Measurements from ENCODE around the gene TNS1. TPM values are rescaled to one million over a fixed set of nuclear protein-coding genes. Genes with fewer than 3 reads are reported as not detected.

TNS1 gene
- total RNA-seq, 2 donors from 2014 or later = 20.6 to 164 TPM

DNA sequence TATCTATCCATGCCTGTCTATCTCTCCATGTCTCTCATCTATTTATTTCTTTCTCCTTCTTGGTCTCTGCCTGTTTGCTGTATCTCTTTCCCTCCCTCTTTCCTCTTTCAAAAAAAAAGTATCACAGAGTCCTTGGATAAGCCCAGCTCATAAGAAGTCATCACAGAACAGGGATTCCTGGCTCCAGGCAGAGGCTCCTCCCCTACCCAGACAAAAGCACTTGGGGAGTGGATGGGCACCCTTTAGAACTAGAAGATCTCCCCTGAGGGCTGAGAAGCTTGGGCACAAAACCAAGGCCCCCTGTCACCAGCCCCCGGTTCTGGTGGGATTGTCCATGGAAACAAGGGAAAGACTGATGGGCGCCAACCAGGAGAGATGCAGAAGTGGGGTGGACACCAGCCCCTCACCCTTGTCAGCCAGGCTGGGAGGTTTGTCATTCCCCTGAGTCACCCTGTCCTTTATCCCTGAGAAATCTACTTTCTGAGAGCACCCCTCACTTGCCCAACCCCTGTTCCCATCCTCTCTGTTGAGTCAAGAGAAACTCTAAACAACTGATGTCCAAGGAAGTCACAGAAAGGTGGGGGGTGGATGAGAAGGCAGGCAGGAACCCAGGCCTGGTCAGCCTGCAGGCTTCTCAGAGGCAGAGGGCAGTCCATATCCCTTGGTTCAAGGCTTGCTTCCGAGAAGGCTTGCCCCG, 127.1 kb downstream of the TNS1 start:
- Histone ChIP-seq H3K27ac (no peak overlapping the region), H3K4me1 (no peaks in the 10 kb centered on the region), H3K9me3 (no peaks in the 10 kb centered on the region), H3K27me3 (no peaks in the 10 kb centered on the region), H3K4me3 (no peak overlapping the region), H3K9ac (ENCODE audit: low read depth in 2 of 2, low read length in 2 of 2) (no peak overlapping the region), H3K36me3 (no peaks in the 10 kb centered on the region)
- intact Hi-C loops (cut with DNase I) = no loop called here
- no peak for DNase-seq
- TF ChIP-seq, protein P1, sequence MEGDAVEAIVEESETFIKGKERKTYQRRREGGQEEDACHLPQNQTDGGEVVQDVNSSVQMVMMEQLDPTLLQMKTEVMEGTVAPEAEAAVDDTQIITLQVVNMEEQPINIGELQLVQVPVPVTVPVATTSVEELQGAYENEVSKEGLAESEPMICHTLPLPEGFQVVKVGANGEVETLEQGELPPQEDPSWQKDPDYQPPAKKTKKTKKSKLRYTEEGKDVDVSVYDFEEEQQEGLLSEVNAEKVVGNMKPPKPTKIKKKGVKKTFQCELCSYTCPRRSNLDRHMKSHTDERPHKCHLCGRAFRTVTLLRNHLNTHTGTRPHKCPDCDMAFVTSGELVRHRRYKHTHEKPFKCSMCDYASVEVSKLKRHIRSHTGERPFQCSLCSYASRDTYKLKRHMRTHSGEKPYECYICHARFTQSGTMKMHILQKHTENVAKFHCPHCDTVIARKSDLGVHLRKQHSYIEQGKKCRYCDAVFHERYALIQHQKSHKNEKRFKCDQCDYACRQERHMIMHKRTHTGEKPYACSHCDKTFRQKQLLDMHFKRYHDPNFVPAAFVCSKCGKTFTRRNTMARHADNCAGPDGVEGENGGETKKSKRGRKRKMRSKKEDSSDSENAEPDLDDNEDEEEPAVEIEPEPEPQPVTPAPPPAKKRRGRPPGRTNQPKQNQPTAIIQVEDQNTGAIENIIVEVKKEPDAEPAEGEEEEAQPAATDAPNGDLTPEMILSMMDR (IDR thresholded peaks at IDR 0.05) = no peak

DNA sequence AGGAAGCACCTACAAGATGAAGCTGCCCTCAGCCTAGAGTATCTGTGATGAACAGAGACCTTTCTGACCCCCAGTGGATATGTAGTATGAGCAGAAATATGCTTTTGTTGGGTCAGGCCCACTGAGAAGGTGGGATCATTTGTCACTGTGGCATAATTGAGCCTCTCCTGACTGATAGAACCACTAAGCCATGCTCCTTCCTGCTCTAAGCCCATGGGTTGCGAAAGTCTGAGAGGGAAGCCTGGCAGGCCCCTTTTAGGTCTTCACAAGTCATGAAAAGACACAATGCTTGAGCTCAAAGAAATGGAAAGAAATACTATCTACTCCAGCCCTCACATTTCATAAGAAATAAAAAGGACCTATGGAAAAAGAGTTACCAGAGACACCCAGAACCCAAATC, 127.7 kb downstream of the TNS1 start:
- DNase-seq = no peak
- H3K4me3 ChIP-seq = no peak overlapping the region
- TF ChIP-seq, protein P1 (IDR thresholded peaks at IDR 0.05) = no peak
- H3K9me3 ChIP-seq = no peaks in the 10 kb centered on the region
- H3K27ac ChIP-seq = no peak overlapping the region
- no peaks in the 10 kb centered on the region for H3K36me3 ChIP-seq
- no peaks in the 10 kb centered on the region for H3K4me1 ChIP-seq
- H3K27me3 ChIP-seq = no peaks in the 10 kb centered on the region
- intact Hi-C loops (cut with DNase I) = no loop called here
- no peak overlapping the region for H3K9ac ChIP-seq (ENCODE audit: low read depth in 2 of 2, low read length in 2 of 2)

DNA sequence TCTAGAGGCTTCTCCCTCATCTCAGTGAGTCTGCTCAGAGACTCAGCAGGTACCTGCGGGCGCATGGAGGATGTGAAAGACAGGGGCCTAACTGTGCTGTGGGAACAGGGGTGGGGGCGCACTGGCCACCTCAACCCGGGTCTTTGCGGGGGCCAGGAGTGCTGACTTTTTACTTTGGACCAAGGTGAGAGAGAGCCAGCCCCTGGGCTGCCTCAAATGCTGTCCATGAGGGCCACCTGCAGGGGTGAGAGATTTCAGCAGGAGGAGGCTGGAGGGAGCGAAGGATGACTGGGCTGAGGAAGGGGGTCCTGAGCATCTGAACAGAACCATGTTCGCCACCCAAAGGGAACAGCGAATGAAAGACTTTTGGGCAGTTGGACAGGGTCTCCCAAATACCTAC, 129.4 kb downstream of the TNS1 start:
- H3K27me3 ChIP-seq = no peaks in the 10 kb centered on the region
- no peak for DNase-seq
- TF ChIP-seq, protein P1 (IDR thresholded peaks at IDR 0.05) = no peak
- no peak overlapping the region for H3K27ac ChIP-seq
- H3K9me3 ChIP-seq = no peaks in the 10 kb centered on the region
- intact Hi-C loops (cut with DNase I) = no loop called here
- H3K4me3 ChIP-seq = no peak overlapping the region
- H3K4me1 ChIP-seq = no peaks in the 10 kb centered on the region
- H3K36me3 ChIP-seq = no peaks in the 10 kb centered on the region
- H3K9ac ChIP-seq (ENCODE audit: low read depth in 2 of 2, low read length in 2 of 2) = no peak overlapping the region

DNA sequence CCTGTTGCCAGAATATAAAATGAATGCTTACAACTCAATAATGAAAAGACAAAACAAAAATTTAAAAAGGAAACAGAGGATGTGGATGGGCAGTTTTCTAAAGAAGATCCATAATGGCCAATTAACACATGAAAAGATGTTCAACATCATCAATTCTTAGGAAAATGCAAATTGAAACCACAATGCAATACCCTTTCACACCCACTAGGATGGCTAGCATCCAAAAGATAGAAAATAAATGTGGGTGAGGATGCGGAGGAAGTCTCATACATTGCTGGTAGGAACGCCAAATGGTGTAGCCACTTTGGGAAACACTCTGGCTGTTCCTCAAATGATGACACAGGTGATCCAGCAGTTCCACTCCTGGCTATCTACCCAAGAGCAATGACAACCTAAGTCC, 130.5 kb downstream of the TNS1 start:
- H3K9ac ChIP-seq (ENCODE audit: low read depth in 2 of 2, low read length in 2 of 2) = no peak overlapping the region
- DNase-seq = no peak
- no peaks in the 10 kb centered on the region for H3K4me1 ChIP-seq
- H3K27ac ChIP-seq = no peak overlapping the region
- no peaks in the 10 kb centered on the region for H3K9me3 ChIP-seq
- intact Hi-C loops (cut with DNase I) = no loop called here
- no peaks in the 10 kb centered on the region for H3K36me3 ChIP-seq
- no peak overlapping the region for H3K4me3 ChIP-seq
- TF ChIP-seq, protein P1 (IDR thresholded peaks at IDR 0.05) = no peak
- H3K27me3 ChIP-seq = no peaks in the 10 kb centered on the region

DNA sequence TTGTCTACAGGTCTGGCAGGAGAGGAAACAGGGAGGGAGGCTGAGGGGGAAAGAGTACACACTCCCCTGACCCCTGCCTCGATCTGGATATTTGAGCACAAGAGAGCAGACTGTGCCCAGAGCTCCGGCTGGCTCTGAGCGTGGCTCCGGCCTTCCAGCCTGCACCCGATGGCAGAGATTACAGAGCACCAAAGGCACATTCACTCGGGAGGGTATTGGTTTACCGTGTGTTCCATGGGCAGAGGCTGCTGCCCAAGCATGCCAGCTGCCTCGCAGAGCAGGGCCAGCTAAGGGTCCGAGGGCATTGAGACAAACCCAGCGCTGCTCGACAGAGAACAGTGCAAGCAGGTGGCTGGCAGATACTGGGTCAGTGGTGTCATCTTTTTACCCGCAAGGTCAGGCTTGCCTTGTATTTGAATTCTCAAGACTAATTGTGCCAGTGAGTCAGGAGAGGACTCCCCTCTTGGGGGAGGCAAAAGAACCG, 132.2 kb downstream of the TNS1 start:
- TF ChIP-seq, protein P1 (IDR thresholded peaks at IDR 0.05) = no peak
- no peak overlapping the region for H3K27ac ChIP-seq
- intact Hi-C loops (cut with DNase I) = no loop called here
- H3K27me3 ChIP-seq = no peaks in the 10 kb centered on the region
- H3K4me1 ChIP-seq = no peaks in the 10 kb centered on the region
- H3K9me3 ChIP-seq = no peaks in the 10 kb centered on the region
- no peak overlapping the region for H3K4me3 ChIP-seq
- H3K36me3 ChIP-seq = no peaks in the 10 kb centered on the region
- H3K9ac ChIP-seq (ENCODE audit: low read depth in 2 of 2, low read length in 2 of 2) = no peak overlapping the region
- no peak for DNase-seq

Data from colonic mucosa (tissue), 4 donors.